Memory B cell (primary cell): ENCODE results near the gene NAP1L4.

ENCODE experiments used
- ATAC-seq: fragments of 150-1000 bp; cut with Tn5 transposase; 2 replicates; pipeline ENCODE4 v1.10.0; 2021; ENCODE audit warnings: low read depth, mild to moderate bottlenecking, moderate library complexity
- DNase-seq, 2 donors: peaks; one replicate each; pipeline ENCODE4 v3.0.0; 2022; ENCODE audit warnings: low spot score in 2 of 2
- H3K27ac Mint-ChIP-seq: one replicate; pipeline ENCODE4 v1.8.0; 2022; ENCODE audit warnings: mild to moderate bottlenecking, moderate library complexity, mixed read lengths
- H3K27me3 Mint-ChIP-seq: one replicate; pipeline ENCODE4 v1.8.0; 2022; ENCODE audit warnings: mixed read lengths
- H3K36me3 Mint-ChIP-seq: one replicate; pipeline ENCODE4 v1.8.0; 2022; ENCODE audit warnings: mild to moderate bottlenecking, mixed read lengths
- H3K4me1 Mint-ChIP-seq: one replicate; pipeline ENCODE4 v1.8.0; 2022; ENCODE audit warnings: mixed read lengths
- H3K4me3 Mint-ChIP-seq: one replicate; pipeline ENCODE4 v1.8.0; 2022; ENCODE audit warnings: mild to moderate bottlenecking, moderate library complexity, mixed read lengths
- H3K9me3 Mint-ChIP-seq: one replicate; pipeline ENCODE4 v1.8.0; 2022; ENCODE audit warnings: mixed read lengths

Gene NAP1L4

GRCh38 chr11:2992234-2992996, at the start of gene NAP1L4:
TSS of gene NAP1L4 (minus strand) at chr11:2992329. CDS start at chr11:2979220, 13,109 bp downstream.
- H3K36me3 Mint-ChIP-seq, result peaks cover 3% of the 10 kb centered on the region
- DNase-seq (peak; percentile 90 to 93), ATAC-seq (peak; percentile 90)
- peak within 1 kb of the TSS; percentile 95 for H3K4me3 Mint-ChIP-seq
- peak within 1 kb of the TSS; percentile 95 for H3K27ac Mint-ChIP-seq
- no peaks in the 10 kb centered on the region for H3K27me3 Mint-ChIP-seq
- no peaks in the 10 kb centered on the region for H3K9me3 Mint-ChIP-seq
- H3K4me1 Mint-ChIP-seq, result peaks cover 28% of the 10 kb centered on the region

GRCh38 chr11:3040881-3041280, 48.8 kb upstream of the NAP1L4 start:
- Mint-ChIP-seq H3K4me1 (peaks cover 14% of the 10 kb centered on the region), H3K27me3 (no peaks in the 10 kb centered on the region), H3K27ac (no peak overlapping the region), H3K4me3 (no peak overlapping the region), H3K9me3 (no peaks in the 10 kb centered on the region), H3K36me3 (peaks cover 10% of the 10 kb centered on the region)
- DNase-seq, result no peak
- ATAC-seq, result no peak

- Mint-ChIP-seq H3K4me1 (peaks cover 22% of the 10 kb centered on the region), H3K27ac (no peak overlapping the region), H3K4me3 (no peak overlapping the region), H3K27me3 (no peaks in the 10 kb centered on the region), H3K36me3 (peaks cover 7% of the 10 kb centered on the region), H3K9me3 (no peaks in the 10 kb centered on the region)
- ATAC-seq (no peak), DNase-seq (no peak)
These were observed 45.8 kb upstream of the NAP1L4 start for GRCh38 chr11:3037945-3038271.

- H3K27me3 Mint-ChIP-seq, result no peaks in the 10 kb centered on the region
- DNase-seq (no peak), ATAC-seq (no peak)
- peaks cover 21% of the 10 kb centered on the region for H3K4me1 Mint-ChIP-seq
- H3K27ac Mint-ChIP-seq, result peak overlapping the region; percentile 93
- H3K4me3 Mint-ChIP-seq, result no peak overlapping the region
- H3K36me3 Mint-ChIP-seq, result peaks cover 11% of the 10 kb centered on the region
- H3K9me3 Mint-ChIP-seq, result no peaks in the 10 kb centered on the region
These were observed 45.2 kb upstream of the NAP1L4 start for GRCh38 chr11:3037040-3037944.

- no peaks in the 10 kb centered on the region for H3K9me3 Mint-ChIP-seq
- H3K36me3 Mint-ChIP-seq, result peaks cover 11% of the 10 kb centered on the region
- peak; percentile 87 for ATAC-seq
- peak overlapping the region; percentile 45 for H3K4me3 Mint-ChIP-seq
- peaks cover 22% of the 10 kb centered on the region for H3K4me1 Mint-ChIP-seq
- peak overlapping the region; percentile 93 for H3K27ac Mint-ChIP-seq
- no peak for DNase-seq
- H3K27me3 Mint-ChIP-seq, result no peaks in the 10 kb centered on the region
These were observed 44.3 kb upstream of the NAP1L4 start for GRCh38 chr11:3036419-3036818.

GRCh38 chr11:3035333-3035732, 43.2 kb upstream of the NAP1L4 start:
- Mint-ChIP-seq H3K4me3 (peak overlapping the region; percentile 14), H3K9me3 (no peaks in the 10 kb centered on the region), H3K36me3 (peaks cover 13% of the 10 kb centered on the region), H3K27me3 (no peaks in the 10 kb centered on the region), H3K27ac (peak overlapping the region; percentile 93), H3K4me1 (peaks cover 32% of the 10 kb centered on the region)
- ATAC-seq, result peak; percentile 44
- DNase-seq, result no peak

GRCh38 chr11:3030289-3031070, 38.4 kb upstream of the NAP1L4 start:
- Mint-ChIP-seq H3K36me3 (peaks cover 32% of the 10 kb centered on the region), H3K9me3 (no peaks in the 10 kb centered on the region), H3K27me3 (no peaks in the 10 kb centered on the region), H3K4me1 (peaks cover 23% of the 10 kb centered on the region), H3K4me3 (no peak overlapping the region), H3K27ac (peak overlapping the region; percentile 4)
- no peak for DNase-seq
- no peak for ATAC-seq

- no peak for DNase-seq
- Mint-ChIP-seq H3K4me3 (no peak overlapping the region), H3K27me3 (no peaks in the 10 kb centered on the region), H3K36me3 (peaks cover 31% of the 10 kb centered on the region), H3K4me1 (peaks cover 17% of the 10 kb centered on the region), H3K9me3 (no peaks in the 10 kb centered on the region), H3K27ac (no peak overlapping the region)
- ATAC-seq, result no peak
These were observed 36.7 kb upstream of the NAP1L4 start for GRCh38 chr11:3028813-3029212.

- no peaks in the 10 kb centered on the region for H3K9me3 Mint-ChIP-seq
- H3K27me3 Mint-ChIP-seq, result no peaks in the 10 kb centered on the region
- DNase-seq, result no peak
- peaks cover 26% of the 10 kb centered on the region for H3K36me3 Mint-ChIP-seq
- ATAC-seq, result no peak
- no peak overlapping the region for H3K4me3 Mint-ChIP-seq
- no peak overlapping the region for H3K27ac Mint-ChIP-seq
- peaks cover 30% of the 10 kb centered on the region for H3K4me1 Mint-ChIP-seq
These were observed 34.7 kb upstream of the NAP1L4 start for GRCh38 chr11:3026803-3027202.

- Mint-ChIP-seq H3K9me3 (no peaks in the 10 kb centered on the region), H3K27ac (peak overlapping the region; percentile 83), H3K4me3 (peak overlapping the region; percentile 19), H3K27me3 (no peaks in the 10 kb centered on the region), H3K36me3 (peaks cover 18% of the 10 kb centered on the region), H3K4me1 (peaks cover 17% of the 10 kb centered on the region)
- no peak for DNase-seq
- ATAC-seq, result no peak
These were observed 30.9 kb upstream of the NAP1L4 start for GRCh38 chr11:3022982-3023381.

GRCh38 chr11:3022300-3022967, 30.3 kb upstream of the NAP1L4 start:
- Mint-ChIP-seq H3K36me3 (peaks cover 19% of the 10 kb centered on the region), H3K27ac (peak overlapping the region; percentile 83), H3K9me3 (no peaks in the 10 kb centered on the region), H3K4me1 (peaks cover 17% of the 10 kb centered on the region), H3K4me3 (peak overlapping the region; percentile 72), H3K27me3 (no peaks in the 10 kb centered on the region)
- ATAC-seq, result peak; percentile 84
- DNase-seq, result no peak

- ATAC-seq (no peak), DNase-seq (no peak)
- Mint-ChIP-seq H3K4me1 (peaks cover 17% of the 10 kb centered on the region), H3K36me3 (peaks cover 17% of the 10 kb centered on the region), H3K9me3 (no peaks in the 10 kb centered on the region), H3K4me3 (no peak overlapping the region), H3K27me3 (no peaks in the 10 kb centered on the region), H3K27ac (no peak overlapping the region)
These were observed 29.0 kb upstream of the NAP1L4 start for GRCh38 chr11:3021125-3021524.

- H3K4me3 Mint-ChIP-seq, result no peak overlapping the region
- no peak for ATAC-seq
- peaks cover 12% of the 10 kb centered on the region for H3K36me3 Mint-ChIP-seq
- H3K4me1 Mint-ChIP-seq, result peaks cover 17% of the 10 kb centered on the region
- H3K27ac Mint-ChIP-seq, result no peak overlapping the region
- DNase-seq, result no peak
- H3K9me3 Mint-ChIP-seq, result no peaks in the 10 kb centered on the region
- no peaks in the 10 kb centered on the region for H3K27me3 Mint-ChIP-seq
These were observed 27.9 kb upstream of the NAP1L4 start for GRCh38 chr11:3020011-3020410.
